HG03432 (cell line): ENCODE measurements around the gene ITLN1.
"Not testable (repeated sequence)": the region's sequence is repeated elsewhere in the genome, so short reads cannot be mapped to it uniquely, and the experiment has no call there.

ENCODE experiments used
- ATAC-seq: cut with Tn5 transposase; IDR thresholded peaks from one replicate; pipeline ENCODE4 v1.9.1; 2021; ENCODE audit warnings: mild to moderate bottlenecking, moderate library complexity; ENCODE audit not compliant: unreplicated experiment

Gene ITLN1

GRCh38 chr1:160883581-160884513, 1.1 kb downstream of the ITLN1 start:
- no peak for ATAC-seq

GRCh38 chr1:160882582-160882981, 2.4 kb downstream of the ITLN1 start:
- no peak for ATAC-seq

GRCh38 chr1:160881264-160881663, 3.7 kb downstream of the ITLN1 start:
- ATAC-seq = not testable (repeated sequence)

DNA sequence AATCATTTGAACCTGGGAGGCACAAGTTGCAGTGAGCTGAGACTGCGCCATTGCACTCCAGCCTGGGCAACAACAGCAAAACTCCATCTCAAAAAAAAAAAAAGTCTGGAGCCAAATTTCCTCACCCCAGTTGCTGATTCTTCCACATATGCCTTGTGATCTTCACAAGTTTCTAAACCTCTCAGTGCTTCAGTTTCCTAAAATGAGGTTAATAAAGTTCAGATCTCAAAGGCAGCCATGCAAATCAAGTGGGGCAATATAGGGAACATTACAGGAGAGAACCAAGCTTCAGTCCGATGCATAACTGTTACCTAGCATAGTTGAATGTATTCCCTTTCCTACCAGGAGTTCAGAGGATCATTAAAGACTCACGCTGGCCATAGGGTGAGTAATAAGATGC, 4.8 kb downstream of the ITLN1 start:
- ATAC-seq = no peak

DNA sequence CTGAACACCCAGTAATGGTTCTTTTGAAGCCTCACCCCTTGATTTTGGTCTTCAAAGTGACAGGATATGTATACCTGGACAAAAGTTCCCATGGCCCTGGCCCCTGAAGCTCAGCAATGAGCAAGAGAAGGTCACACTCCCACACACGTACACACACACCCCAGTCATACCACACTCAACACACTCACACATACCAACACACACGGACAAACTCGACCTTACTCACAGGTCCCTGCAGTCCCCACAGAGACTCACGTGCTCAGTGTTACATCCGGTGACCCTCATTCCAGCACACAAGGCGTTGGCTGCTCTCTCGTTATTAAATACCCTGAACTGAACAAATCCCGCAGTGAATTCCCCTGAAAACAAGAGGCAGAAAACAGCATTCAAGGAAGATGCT, 5.9 kb downstream of the ITLN1 start:
- ATAC-seq = no peak

DNA sequence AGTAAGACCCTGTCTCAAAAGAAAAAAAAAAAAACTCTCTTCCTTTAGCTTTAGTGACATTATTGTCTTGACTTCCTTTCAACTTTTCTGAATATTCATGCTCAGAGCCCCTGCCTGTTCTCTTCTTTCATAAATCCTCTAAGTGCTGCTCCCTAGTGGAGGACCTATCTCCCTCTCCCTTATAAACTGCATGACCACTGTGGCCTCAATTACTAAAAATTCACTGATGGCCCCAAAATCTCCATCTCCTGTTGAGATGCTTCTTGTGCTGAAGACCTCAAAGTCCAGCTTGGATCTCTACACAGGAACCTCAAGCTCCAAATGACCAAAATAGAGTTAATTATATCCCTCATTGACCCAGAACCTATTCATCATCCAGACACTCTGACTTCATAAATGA, 7.8 kb downstream of the ITLN1 start:
- no peak for ATAC-seq

GRCh38 chr1:160876311-160876710, 8.7 kb downstream of the ITLN1 start:
- no peak for ATAC-seq

- not testable (repeated sequence) for ATAC-seq
Observed at GRCh38 chr1:160875591-160875990, 9.4 kb downstream of the ITLN1 start.

- ATAC-seq = no peak
Observed at GRCh38 chr1:160874935-160875334, 10.0 kb downstream of the ITLN1 start.

DNA sequence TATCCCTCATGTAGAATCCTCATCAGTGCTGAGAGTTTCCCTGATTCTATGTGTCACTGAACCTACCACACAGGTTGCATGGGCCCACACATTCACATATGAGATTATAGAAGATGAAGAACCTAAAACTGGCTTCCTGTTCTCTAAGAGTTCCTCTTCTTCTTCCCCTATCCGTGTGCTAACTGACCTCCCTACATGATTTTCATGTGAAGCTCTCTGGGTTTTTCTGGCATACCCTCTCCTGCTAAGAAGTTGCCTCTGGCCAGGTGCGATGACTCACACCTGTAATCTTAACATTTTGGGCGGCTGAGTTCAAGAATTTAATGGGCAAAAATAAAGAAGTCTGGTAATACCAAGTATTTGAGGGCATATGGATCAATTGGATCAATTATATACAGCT, 16.8 kb downstream of the ITLN1 start:
- no peak for ATAC-seq

- ATAC-seq = not testable (repeated sequence)
Observed at GRCh38 chr1:160867651-160868050, 17.3 kb downstream of the ITLN1 start.

- ATAC-seq = no peak
Observed at GRCh38 chr1:160866695-160867260, 18.2 kb downstream of the ITLN1 start.

GRCh38 chr1:160866001-160866694, 18.8 kb downstream of the ITLN1 start:
- ATAC-seq = no peak

- ATAC-seq = no peak
Observed at GRCh38 chr1:160865337-160865736, 19.6 kb downstream of the ITLN1 start.

- no peak for ATAC-seq
Observed at GRCh38 chr1:160864173-160864572, 20.8 kb downstream of the ITLN1 start.

- ATAC-seq = no peak
Observed at GRCh38 chr1:160863774-160864131, 21.2 kb downstream of the ITLN1 start.

DNA sequence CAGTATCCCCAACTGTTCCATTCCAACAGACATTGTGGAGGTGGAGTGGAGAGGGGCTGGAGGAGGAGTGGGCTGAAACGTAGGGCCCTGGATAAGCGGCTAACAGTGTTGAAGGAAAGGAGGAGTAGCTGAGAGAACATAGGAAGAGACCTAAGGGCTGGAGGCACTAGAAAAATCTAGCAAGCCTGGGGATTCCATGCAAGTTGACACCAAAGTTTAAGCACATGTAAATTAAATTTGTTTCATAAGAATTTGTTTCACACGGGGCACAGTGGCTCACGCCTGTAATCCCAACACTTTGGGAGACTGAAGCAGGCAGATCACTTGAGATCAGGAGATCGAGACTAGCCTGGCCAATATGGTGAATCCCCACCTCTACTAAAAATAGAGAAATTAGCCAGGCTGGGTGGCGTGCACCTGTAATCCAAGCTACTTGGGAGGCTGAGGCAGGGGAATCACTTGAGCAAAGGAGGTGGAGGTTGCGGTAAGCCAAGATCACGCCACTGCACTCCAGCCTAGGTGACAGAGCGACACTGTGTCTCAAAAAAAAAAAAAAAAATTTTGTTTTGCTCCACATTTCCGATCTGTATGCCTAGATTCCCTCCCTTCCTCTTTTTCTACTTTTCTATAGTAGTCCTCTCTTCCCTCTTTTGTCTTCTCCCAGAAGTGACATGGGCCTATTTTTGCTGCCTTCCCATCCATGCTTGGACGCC, 21.8 kb downstream of the ITLN1 start:
- no peak for ATAC-seq

DNA sequence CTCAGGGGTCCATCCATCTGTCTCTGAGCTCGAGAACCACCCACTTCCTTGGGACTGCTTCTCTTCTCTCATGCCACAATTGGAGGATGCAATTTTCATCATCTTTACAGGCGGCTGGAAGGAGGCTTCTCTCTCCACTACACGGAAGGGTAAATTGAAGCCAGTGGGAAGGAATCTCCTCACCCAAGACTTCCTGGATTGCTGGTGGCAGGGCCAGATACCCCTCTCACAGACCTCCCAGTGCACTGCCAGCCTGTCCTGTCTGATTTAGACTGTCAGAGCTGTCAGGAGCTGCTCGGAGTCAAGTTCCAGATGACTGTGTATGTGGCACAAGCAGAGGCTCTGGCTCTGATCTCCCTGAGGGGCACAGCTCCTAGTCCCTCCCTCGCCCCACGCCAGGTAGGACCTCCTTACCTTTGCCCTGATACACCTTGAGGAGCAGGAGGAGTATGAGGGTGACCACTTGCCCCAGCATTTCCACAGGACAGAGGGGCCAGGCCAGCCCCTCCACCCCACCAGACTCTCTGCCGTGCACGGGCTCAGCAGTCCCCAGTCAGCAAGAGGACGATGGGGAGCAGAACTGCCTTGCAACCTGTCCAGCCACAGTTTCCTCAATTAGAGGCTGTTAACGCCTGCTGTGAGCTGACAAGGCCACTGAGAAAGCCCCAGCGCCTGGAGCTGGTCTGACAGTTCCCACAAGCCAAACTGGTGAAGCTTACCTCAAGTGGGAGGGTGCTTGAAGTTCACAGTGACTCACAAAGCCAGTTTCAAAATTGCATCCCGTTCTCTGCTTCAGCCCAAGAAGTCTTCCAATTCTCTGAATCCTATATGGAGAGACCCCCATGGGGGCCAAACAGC, 22.5 kb downstream of the ITLN1 start, which contains the start of gene CD244:
CD244 (minus strand) TSS at position 685 of the 858 bp plus-strand sequence; CDS start at position 475, 210 bp downstream.
- ATAC-seq = peak; percentile 76

DNA sequence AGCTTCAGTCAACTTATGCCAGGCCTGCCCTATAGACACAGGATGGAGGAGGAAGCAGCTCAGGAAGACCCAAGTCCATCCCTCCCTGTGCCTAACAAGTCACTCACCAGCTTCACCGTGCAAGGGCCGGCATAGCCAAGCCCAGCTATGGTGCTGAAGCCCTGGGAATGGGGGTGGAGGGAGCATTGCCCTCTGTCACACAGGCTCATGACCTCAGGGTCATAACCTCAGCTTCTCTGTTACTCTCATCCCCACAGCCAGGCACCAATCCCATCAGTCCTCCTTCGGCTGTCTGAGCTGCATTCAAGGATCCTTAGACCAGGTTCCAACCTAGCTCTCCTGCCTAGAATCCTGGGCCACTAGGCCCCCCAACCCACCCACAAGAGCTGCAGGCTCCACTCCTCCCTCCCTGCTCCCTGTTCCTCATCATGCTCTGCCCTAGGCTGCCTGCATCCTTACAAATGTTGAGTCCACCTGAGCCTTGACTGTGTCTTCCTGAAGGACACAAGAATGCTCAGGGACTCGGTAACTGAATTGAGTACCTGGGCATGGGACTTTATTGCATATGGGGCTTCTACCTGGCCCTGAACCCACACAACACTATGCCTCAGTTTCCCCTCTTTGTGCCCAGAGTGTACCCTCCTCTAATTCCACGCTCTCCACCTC, 24.0 kb downstream of the ITLN1 start:
- no peak for ATAC-seq

- no peak for ATAC-seq
Observed at GRCh38 chr1:160859166-160859565, 25.8 kb downstream of the ITLN1 start.
